Lower leg skin (tissue), 4 donors: ENCODE results near the gene KLHL11. TPM values are rescaled to one million over a fixed set of nuclear protein-coding genes. Genes with fewer than 3 reads are reported as not detected.
A peak's percentile ranks its signal among the peaks of the same experiment; 100 is the strongest.

Experiments
- DNase-seq, 2 donors: peaks; one replicate each; pipeline ENCODE4 v3.0.0-alpha.2; 2019; ENCODE audit warnings: low spot score in 2 of 2
- H3K4me3 ChIP-seq: fragments of 200-600 bp; sonication (generic); 2 replicates; pipeline ENCODE4 v1.5.1; 2017; ENCODE audit warnings: mild to moderate bottlenecking, low read depth; ENCODE audit not compliant: poor library complexity, severe bottlenecking
- POLR2A ChIP-seq, 2 donors: fragments of 450-650 bp; IDR thresholded peaks; one replicate each; pipeline ENCODE4 v1.6.1; 2016 to 2017; ENCODE audit warnings: antibody characterized with exemption in 2 of 2, mild to moderate bottlenecking in 1 of 2, moderate library complexity in 1 of 2
- WGBS, 2 donors: methylation state at CpG; one replicate each; pipeline ENCODE4 v1.1.5; 2018; 5-methylcytosine and 5-hydroxymethylcytosine counted together
- intact Hi-C: fragments of 100-400 bp; cut with DNase I; formaldehyde crosslinking; loops from one replicate; pipeline ENCODE4 v1.15.0; 2023; ENCODE audit warnings: low total_unique reads
- total RNA-seq, 4 donors: library from RNA; depleted of rRNA; stranded (reverse); fragments of >200 nt; gene quantifications; one replicate each; pipeline ENCODE4 v1.1.0, GENCODE V29; 2016
- TF ChIP-seq, protein P1 (sequence below), 3 donors: fragments of 450-650 bp; IDR thresholded peaks; one replicate each; pipeline ENCODE4 v1.5.1; 2016; ENCODE audit warnings: antibody characterized with exemption in 3 of 3, mild to moderate bottlenecking in 3 of 3, moderate library complexity in 2 of 3

Gene KLHL11
- total RNA-seq, 4 donors from 2014 or later = 23.6 to 27.7 (median 25.2) TPM

DNA sequence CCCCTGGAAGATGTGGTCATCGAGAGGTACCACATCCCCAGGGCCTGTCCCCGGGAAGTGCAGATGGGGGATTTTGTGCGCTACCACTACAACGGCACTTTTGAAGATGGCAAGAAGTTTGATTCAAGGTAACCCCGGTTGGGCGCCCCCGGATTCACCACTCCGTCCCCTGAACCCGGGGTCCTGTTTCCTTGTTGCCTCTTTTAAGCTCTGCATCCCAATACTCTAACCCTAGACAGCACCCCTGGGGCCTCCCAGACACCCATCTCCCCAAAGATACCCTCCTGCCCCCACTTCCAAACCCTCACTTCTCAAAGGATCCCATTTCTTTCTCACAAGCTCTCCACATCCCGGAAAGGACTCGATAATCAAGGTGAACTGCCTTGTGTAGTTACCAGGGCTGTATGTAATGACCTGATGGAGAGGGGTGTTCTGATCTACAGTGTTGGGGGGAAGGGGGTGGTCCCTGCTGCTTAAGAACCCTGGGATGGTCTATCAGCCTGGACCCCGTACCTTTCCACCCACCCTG, 52.0 kb downstream of the KLHL11 start:
- no peak for DNase-seq
- H3K4me3 ChIP-seq = no peak overlapping the region
- intact Hi-C loops = no loop called here
- TF ChIP-seq, protein P1, sequence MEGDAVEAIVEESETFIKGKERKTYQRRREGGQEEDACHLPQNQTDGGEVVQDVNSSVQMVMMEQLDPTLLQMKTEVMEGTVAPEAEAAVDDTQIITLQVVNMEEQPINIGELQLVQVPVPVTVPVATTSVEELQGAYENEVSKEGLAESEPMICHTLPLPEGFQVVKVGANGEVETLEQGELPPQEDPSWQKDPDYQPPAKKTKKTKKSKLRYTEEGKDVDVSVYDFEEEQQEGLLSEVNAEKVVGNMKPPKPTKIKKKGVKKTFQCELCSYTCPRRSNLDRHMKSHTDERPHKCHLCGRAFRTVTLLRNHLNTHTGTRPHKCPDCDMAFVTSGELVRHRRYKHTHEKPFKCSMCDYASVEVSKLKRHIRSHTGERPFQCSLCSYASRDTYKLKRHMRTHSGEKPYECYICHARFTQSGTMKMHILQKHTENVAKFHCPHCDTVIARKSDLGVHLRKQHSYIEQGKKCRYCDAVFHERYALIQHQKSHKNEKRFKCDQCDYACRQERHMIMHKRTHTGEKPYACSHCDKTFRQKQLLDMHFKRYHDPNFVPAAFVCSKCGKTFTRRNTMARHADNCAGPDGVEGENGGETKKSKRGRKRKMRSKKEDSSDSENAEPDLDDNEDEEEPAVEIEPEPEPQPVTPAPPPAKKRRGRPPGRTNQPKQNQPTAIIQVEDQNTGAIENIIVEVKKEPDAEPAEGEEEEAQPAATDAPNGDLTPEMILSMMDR (IDR thresholded peaks at IDR 0.05) = no peak
- TF ChIP-seq POLR2A (IDR thresholded peaks at IDR 0.05) = no peak
- WGBS, 2 donors = 27 to 30% methylated on average over 11 to 12 of the region's 12 CpGs

DNA sequence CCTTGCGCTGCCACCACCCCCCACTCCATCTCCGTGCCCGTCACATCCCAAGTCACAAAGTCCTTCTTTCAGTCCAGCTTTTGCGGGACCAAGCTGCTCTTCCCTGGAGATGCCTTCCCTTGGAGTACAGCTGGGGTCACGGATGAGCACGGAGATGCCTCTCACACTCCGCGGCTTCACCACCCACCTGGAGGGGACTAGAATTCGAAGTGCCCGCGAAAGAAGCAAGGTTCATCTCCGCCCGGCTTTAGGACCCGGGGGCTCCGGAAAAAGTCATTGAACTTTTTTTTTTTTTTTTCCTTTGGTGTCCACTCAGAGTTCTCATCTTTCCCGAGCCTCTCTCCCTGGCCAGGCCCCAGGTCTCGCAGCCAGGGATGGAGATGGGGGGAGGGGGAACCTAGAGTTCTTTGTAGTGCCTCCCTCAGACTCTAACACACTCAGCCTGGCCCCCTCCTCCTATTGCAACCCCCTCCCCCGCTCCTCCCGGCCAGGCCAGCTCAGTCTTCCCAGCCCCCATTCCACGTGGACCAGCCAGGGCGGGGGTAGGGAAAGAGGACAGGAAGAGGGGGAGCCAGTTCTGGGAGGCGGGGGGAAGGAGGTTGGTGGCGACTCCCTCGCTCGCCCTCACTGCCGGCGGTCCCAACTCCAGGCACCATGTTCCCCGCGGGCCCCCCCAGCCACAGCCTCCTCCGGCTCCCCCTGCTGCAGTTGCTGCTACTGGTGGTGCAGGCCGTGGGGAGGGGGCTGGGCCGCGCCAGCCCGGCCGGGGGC, 52.7 kb downstream of the KLHL11 start, which contains the start of gene FKBP10:
FKBP10 (plus strand) TSS at position 624 of the 771 bp plus-strand sequence; CDS start at position 655, 31 bp downstream.
- no peak for TF ChIP-seq POLR2A (IDR thresholded peaks at IDR 0.05)
- TF ChIP-seq, protein P1 (IDR thresholded peaks at IDR 0.05) = no peak
- 9 to 10% methylated on average over 29 to 35 of the region's 35 CpGs for WGBS, 2 donors
- DNase-seq = peak in 1 of 2 donors; percentile 91
- peak within 1 kb of the TSS; percentile 52 for H3K4me3 ChIP-seq
- intact Hi-C loops = no loop called here

DNA sequence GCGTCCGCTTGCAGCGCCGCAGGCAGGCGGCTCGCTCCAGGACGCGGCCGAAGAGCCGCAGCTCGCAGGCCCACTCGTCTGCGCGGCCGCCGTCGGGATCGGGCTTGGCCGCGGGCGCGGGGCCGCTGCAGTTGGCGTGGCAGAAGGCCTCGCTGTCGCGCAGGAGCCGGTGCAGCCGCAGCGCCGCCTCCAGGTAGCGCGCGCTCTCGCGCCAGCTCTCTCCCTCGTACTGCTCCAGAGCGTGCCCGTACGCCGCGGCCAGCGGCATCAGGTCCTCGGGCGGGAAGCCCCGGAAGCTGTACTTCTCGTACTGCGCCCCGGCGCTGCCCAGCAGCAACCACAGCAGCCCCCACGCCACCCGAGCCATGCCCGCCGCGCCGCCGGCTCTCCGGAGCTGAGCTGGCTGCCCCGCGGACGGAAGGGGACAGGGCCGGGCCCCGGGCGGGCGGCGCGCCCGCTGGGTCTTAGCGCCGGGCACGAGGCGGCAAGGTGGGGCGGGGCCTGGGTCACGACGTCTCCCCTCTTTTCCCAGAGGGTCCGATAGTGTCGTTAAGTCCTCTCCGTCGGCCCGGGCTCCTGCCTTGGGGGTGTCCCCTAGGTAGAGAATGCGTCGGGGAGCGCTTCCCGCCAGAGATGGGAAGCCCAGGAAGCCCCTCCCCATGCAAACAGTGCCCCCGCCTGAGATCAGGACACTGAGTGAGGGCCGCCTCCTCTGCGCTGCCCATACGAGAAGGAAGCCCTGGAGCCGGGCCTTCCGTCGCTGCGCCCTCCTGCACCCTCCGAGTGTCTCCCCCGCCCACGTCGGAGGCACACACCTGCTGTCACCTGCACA, 53.5 kb downstream of the KLHL11 start, which contains the start of gene P3H4:
P3H4 (minus strand) TSS at position 401 of the 832 bp plus-strand sequence; CDS start at position 367, 34 bp downstream.
- DNase-seq = peak; percentile 62 to 95

DNA sequence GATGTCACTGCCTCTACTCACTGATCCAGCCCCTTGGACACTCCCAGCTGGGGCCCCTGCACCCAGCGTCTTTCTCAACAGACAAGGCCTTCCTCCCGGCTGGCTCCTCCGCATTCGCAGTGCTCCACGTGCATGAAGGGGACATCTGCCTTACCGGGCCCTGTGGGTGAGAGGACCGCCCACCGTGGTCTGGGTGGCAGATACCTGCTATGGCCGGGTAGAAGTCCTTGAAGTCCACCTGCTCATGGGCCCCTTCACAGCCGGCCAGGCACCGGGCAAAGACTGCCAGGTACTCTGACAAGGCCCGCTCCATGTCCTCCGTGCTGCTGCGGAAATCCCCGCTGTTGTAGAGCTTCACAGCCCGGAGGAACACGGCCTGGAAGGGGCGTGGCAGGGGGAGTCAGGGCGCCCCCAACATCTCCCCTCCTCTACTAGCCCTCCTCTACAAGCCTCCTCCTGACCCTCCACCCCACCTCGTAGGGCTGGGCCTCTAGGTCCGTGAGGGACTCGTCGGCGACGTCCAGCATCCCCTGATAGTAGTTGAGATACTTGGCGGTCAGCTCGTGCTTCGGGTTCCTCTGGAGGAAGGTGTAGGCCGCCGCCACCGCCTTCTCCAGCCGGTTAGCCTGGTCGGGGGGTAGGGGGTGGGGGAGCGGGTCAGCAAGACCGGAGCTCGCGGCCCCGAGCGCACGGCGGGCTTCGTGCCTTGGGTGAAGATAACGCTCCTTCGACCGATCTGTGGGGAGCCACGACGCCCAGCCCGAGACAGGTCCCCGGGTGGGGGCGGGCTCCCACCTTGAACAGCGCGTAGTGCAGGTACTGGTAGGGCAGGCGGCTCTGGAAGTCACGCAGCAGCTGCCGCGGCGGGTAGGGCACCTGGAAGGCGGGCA, 54.3 kb downstream of the KLHL11 start:
- H3K4me3 ChIP-seq = peak overlapping the region; percentile 52
- no peak for DNase-seq
- intact Hi-C loops = no loop called here
- TF ChIP-seq, protein P1 (IDR thresholded peaks at IDR 0.05) = no peak
- TF ChIP-seq POLR2A (IDR thresholded peaks at IDR 0.05) = no peak
- WGBS, 2 donors = 26 to 50% methylated on average over 28 to 47 of the region's 58 CpGs

More for the DNA sequence above, 53.5 kb downstream of the KLHL11 start, which contains the start of gene P3H4:
- intact Hi-C loops = no loop called here
- TF ChIP-seq, protein P1 (IDR thresholded peaks at IDR 0.05) = peak in 1 of 3 donors; percentile 49
- no peak for TF ChIP-seq POLR2A (IDR thresholded peaks at IDR 0.05)
- peak within 1 kb of the TSS; percentile 52 for H3K4me3 ChIP-seq
- 0 to 1% methylated on average over 15 to 47 of the region's 96 CpGs for WGBS, 2 donors
